ELF-1 (cell line): ENCODE data around the gene ARMC6.

ENCODE experiments used
- DNase-seq: peaks from one replicate; pipeline ENCODE4 v3.0.0-alpha.2; 2016; ENCODE audit warnings: low read depth, low spot score

ARMC6 gene

GRCh38 chr19:19033426-19034203, at the start of gene ARMC6, which contains the start of gene SUGP2:
Gene ARMC6, plus strand, starts transcription at chr19:19033603. Its CDS starts 607 bp downstream, at chr19:19034210.
Gene SUGP2, minus strand, starts transcription at chr19:19033517. Its CDS starts 2,446 bp downstream, at chr19:19031071.
- DNase-seq: peak; percentile 93

- DNase-seq: no peak
Observed at GRCh38 chr19:18984251-18984650, 49.2 kb upstream of the ARMC6 start.

- DNase-seq: no peak
Observed at GRCh38 chr19:18985257-18985656, 48.1 kb upstream of the ARMC6 start.

DNA sequence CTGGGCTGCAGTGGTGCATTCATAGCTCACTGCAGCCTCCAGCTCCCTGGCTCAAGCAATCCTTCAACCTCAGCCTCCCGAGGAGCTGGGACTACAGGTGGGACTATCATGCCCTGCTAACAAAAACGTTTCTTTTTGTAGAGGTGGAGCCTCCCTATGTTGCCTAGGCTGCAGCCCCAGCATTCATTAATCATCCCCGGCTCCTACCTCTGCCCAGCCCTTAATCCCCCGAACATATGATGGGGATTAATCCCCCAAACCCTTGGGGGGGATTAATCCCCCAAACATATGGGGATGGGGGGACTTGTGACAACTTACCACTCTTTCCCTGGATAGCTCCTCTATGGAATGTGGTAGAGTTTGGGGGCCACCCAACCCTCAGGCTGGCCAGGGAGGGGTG, 45.9 kb upstream of the ARMC6 start:
- no peak for DNase-seq

- DNase-seq: no peak
Observed at GRCh38 chr19:18989316-18989715, 44.1 kb upstream of the ARMC6 start.

DNA sequence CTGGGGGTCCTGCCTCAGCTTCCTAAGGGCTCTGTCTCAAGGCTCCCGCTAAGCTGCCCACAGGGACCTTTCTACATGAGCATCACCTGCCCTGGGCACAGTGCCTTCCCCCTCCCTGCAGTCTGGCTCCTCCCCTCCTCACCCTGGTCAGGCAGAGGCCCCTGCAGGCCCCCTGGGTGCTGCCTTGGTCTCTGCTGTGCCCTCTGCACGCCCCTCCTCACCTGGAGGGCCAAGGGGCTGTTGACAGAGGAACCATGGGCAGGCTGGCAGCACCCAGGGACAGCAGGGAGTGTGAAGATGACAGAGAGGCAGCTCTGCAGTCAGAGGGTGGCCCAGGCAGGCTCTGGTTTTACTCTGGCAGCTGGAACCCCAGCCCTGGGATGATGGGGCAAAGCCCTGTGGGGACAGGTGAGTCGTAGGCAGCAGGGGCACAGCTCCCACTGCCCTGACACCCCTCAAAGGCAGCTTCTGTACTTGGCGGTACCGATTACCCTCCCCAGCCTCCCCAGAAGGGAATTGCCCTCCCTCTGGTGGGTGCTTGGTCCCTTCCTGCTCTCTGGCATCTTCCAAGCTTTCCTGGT, 43.2 kb upstream of the ARMC6 start:
- no peak for DNase-seq

GRCh38 chr19:18991006-18991405, 42.4 kb upstream of the ARMC6 start:
- DNase-seq: no peak

DNA sequence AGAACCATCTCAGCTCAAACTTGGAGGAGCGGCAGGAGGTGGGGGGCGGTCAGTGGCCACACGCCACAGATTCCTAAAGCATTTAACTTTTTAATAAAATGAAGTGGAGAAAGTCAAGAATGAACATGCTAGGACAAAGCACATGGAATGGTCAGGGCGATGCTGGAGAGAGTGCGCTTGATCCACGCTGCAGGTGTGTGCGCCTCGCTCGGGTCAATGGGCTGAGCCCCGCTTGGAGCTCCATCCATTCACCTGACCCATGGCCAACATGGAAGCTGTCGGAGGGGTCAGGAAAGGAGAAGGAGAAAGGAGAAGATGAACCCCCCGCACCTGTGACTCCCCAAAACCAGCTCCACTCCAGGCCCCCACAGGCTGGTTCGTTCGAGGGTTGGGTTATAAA, 41.9 kb upstream of the ARMC6 start:
- DNase-seq: no peak

- DNase-seq: no peak
Observed at GRCh38 chr19:18992696-18993095, 40.7 kb upstream of the ARMC6 start.

GRCh38 chr19:18993115-18993514, 40.3 kb upstream of the ARMC6 start:
- no peak for DNase-seq

GRCh38 chr19:18995804-18996241, 37.6 kb upstream of the ARMC6 start:
- DNase-seq: peak; percentile 88

DNA sequence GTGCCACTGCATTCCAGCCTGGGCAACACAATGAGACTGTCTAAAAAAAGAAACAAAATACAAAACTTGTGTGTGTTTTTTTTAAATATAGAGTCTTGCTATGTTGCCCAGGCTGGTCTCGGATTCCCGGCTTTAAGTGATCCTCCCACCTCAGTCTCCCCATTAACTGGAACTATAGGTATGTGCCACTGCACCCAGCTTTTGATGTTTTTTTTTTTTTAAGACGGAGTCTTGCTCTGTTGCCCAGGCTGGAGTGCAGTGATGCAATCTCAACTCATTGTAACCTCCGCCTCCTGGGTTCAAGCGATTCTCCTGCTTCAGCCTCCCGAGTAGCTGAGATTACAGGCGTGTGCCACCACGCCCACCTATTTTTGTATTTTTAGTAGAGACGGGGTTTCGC, 37.1 kb upstream of the ARMC6 start:
- DNase-seq: no peak

DNA sequence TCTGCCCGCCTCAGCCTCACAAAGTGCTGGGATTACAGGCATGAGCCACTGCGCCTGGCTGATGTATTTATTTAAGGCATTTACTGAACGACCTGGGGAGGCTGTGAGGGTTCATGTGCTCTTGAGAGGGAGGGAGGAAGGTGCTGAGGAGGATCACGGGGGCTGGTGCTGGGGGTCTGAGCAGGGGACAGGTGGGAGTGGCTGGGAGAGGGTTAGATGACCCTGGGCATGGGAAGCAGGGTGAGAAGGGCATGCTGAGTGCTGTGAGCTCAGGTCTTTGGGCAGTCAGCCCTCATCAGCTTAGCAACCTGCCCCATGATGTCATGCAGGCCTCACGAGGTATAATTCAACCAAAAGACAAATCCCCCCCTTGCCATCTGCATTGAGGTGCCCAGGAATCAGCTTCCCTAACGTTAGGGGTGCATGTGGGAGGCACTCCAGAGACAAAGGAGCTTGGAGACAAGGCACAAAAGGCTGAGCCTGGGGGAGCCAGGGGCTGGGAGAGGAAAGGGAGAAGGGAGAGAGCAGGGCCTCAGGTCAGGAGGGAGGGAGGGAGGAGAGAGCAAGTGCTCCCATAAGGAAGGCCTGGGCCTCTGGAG, 36.5 kb upstream of the ARMC6 start:
- no peak for DNase-seq

DNA sequence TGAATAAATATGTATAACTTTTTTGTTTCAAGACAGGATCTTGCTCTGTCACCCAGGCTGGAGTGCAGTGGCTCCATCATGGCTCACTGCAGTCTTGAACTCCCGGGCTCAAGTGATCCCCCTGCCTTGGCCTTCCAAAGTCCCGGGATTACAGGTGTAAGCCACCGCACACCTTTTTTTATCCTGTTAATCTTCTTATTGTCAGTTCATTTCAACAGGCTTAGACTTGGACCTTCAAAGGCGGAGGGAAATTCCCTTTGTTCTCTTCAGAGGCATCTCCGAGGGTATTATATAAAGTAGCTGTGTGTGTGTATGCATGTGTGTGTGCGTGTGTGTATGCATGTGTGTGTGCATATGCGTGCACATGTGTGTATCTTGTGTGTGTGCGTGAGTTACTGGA, 35.1 kb upstream of the ARMC6 start:
- DNase-seq: no peak

- no peak for DNase-seq
Observed at GRCh38 chr19:18999016-18999758, 34.2 kb upstream of the ARMC6 start.

DNA sequence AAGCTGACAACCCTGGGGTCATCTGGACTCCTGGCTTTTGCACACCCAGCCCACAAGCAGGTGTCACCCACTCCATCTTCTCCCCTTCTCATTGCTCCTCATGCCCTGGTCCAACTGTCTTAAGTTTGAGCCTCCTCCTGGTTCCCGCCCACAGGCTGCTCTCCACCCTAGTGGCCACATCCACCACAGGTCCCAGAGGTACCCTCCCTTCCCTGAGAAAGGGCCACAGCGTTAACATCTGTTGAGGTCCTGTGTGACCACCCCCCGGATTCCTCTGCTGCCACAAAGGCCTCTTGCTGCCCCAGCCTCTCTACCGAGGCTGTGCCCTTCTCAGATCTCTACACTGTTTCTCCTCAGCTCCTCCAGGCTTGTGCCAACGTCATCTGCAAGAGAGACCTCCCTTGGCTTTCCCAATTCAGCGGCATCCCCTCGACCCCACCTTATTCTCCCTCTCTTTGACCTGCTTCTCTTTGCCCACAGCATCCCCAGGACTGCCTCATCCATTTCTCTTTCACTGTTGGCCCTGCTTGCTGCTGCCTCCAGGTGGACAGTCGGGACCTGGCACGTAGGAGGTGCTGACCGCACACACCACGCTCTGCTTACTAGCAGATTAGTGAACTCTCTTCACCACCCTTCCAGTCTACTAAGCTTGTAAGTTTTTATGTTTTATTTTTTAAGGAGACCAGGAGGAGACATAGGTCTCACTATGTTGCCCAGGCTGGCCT, 33.3 kb upstream of the ARMC6 start:
- no peak for DNase-seq

- no peak for DNase-seq
Observed at GRCh38 chr19:19004144-19004543, 29.3 kb upstream of the ARMC6 start.

- DNase-seq: no peak
Observed at GRCh38 chr19:19006213-19006612, 27.2 kb upstream of the ARMC6 start.

DNA sequence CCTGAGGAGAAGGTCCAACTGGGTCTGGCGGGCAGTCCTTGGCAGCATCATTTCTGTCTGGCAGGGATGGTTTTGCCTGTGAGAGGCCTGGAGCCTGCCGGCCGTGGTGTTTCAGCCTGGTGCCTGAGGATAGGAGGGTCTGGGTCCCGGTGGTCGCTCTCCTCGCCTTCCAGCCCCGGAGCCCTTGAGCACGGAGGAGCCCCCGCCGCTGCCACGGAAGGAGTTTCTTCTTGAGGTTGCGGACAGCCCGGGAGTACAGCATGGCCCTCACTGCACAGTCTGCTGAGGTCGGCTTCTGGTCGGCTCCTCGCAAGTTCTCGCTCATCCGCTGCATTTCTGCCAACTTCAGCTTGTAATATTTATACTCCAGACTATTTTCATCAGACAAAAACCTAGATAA, 23.5 kb upstream of the ARMC6 start:
- DNase-seq: no peak

- DNase-seq: no peak
Observed at GRCh38 chr19:19010551-19010950, 22.9 kb upstream of the ARMC6 start.

DNA sequence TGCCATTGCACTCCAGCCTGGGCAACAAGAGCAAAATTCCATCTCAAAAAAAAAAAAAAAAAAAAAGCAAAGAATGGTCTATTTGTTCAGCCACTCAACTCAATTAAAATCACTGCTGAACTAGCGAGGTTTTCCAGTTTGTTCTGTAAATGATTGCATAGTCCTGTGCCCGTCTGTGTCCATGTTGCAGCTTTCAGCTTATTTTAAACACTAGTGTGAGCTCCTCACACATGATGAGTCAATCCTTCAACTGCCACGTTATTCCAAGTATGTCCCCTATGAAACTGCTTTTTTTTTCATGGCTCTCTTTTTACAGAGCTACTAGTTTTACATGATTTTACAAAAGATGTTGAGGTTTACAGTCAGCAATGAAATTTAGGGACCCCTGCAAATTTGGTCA, 12.3 kb upstream of the ARMC6 start:
- no peak for DNase-seq
